MCF 10A (cell line): ENCODE data around the gene NELFA. TPM values are rescaled to one million over a fixed set of nuclear protein-coding genes. Genes with fewer than 3 reads are reported as not detected.

Source experiments
- BruUV-seq: library from RNA; stranded (reverse); fragments of 400-500 nt; replicated peaks from 2 replicates; lab custom pipeline; 2021; lab: Mats Ljungman, UMichigan
- CTCF ChIA-PET: fragments of 300-600 bp; sonication (Branson Sonifier 250); formaldehyde crosslinking; extraction: SDS; loops from one replicate; lab custom pipeline; 2021; ENCODE audit warnings: antibody characterized with exemption, inconsistent platforms; lab: Yijun Ruan, JAX
- POLR2A ChIA-PET: fragments of 300-600, 350-650 bp; sonication (Branson Sonifier 250); formaldehyde crosslinking; extraction: SDS; loops from one replicate; lab custom pipeline; 2020; ENCODE audit warnings: antibody characterized with exemption, inconsistent platforms; lab: Yijun Ruan, JAX
- DNase-seq: peaks from one replicate; pipeline ENCODE4 v3.0.0-alpha.2; 2018; ENCODE audit not compliant: unreplicated experiment
- H3K27ac Mint-ChIP-seq: one replicate; pipeline ENCODE4 v1.8.0; 2022; ENCODE audit warnings: mild to moderate bottlenecking, low read depth, mixed read lengths; ENCODE audit not compliant: unreplicated experiment
- H3K27me3 Mint-ChIP-seq: one replicate; pipeline ENCODE4 v1.8.0; 2022; ENCODE audit warnings: mixed read lengths; ENCODE audit not compliant: insufficient read depth, unreplicated experiment
- H3K36me3 Mint-ChIP-seq: one replicate; pipeline ENCODE4 v1.8.0; 2022; ENCODE audit warnings: mild to moderate bottlenecking, moderate library complexity, mixed read lengths; ENCODE audit not compliant: insufficient read depth, unreplicated experiment
- H3K4me1 Mint-ChIP-seq: one replicate; pipeline ENCODE4 v1.8.0; 2022; ENCODE audit warnings: mixed read lengths; ENCODE audit not compliant: insufficient read depth, unreplicated experiment
- H3K4me3 Mint-ChIP-seq: one replicate; pipeline ENCODE4 v1.8.0; 2022; ENCODE audit warnings: mild to moderate bottlenecking, moderate library complexity, mixed read lengths; ENCODE audit not compliant: unreplicated experiment
- H3K9me3 Mint-ChIP-seq: one replicate; pipeline ENCODE4 v1.8.0; 2022; ENCODE audit warnings: mixed read lengths; ENCODE audit not compliant: unreplicated experiment
- intact Hi-C: fragments of 100-400 bp; cut with micrococcal nuclease; formaldehyde crosslinking; loops from 2 replicates; pipeline ENCODE4 v1.14.1; 2022
- total RNA-seq: library from RNA; stranded (reverse); gene quantifications from 2 replicates; pipeline ENCODE4 v1.2.3, GENCODE V29; 2022
- TF ChIP-seq, protein P1 (sequence below): fragments of 200-600 bp; IDR thresholded peaks from one replicate; pipeline ENCODE4 v1.8.0; 2022; ENCODE audit warnings: antibody characterized with exemption, mild to moderate bottlenecking; ENCODE audit not compliant: unreplicated experiment

The NELFA gene
- total RNA-seq, 1 experiment from 2014 or later = 36.2 TPM

DNA sequence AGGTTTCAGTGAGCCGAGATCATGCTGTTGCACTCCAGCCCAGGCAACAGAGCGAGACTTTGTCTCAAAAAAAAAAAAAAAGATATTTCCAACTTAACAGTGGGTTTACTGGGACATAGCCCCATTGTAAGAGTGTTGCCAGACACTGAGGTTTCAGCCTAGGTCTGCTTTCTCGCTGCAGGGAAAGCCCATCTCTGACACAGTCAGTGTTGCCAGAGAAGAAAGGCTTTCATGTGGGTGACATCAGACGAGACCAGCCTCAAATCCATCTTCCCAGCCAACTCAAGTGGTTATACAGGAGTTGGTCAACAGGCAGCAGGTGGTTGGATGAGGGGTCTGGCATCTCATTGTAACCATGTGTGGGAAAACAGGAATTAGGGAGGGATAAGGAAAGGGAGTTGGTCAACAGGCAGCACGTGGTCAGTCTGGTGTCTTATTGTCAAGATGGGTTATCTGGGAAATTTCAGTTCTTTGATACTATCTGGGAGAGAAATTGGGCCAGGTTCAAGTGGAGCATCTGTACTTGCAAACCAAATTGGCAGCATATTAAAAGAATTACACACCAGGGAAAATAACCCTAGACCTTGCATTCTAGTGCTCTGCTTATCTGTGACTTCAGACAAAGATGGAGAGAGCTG, 41.1 kb downstream of the NELFA start:
- Mint-ChIP-seq H3K27ac (no peak overlapping the region), H3K27me3 (no peaks in the 10 kb centered on the region), H3K4me1 (no peaks in the 10 kb centered on the region), H3K4me3 (no peak overlapping the region), H3K36me3 (peaks cover 59% of the 10 kb centered on the region), H3K9me3 (no peaks in the 10 kb centered on the region)
- no TSS peak for BruUV-seq
- POLR2A ChIA-PET = interaction anchor here (1.0 kb wide), 1 partner anchor 27 kb away, joined by 4 read pairs; no protein-coding TSS in a partner anchor
- intact Hi-C loops = no loop called here
- DNase-seq = no peak
- TF ChIP-seq, protein P1, sequence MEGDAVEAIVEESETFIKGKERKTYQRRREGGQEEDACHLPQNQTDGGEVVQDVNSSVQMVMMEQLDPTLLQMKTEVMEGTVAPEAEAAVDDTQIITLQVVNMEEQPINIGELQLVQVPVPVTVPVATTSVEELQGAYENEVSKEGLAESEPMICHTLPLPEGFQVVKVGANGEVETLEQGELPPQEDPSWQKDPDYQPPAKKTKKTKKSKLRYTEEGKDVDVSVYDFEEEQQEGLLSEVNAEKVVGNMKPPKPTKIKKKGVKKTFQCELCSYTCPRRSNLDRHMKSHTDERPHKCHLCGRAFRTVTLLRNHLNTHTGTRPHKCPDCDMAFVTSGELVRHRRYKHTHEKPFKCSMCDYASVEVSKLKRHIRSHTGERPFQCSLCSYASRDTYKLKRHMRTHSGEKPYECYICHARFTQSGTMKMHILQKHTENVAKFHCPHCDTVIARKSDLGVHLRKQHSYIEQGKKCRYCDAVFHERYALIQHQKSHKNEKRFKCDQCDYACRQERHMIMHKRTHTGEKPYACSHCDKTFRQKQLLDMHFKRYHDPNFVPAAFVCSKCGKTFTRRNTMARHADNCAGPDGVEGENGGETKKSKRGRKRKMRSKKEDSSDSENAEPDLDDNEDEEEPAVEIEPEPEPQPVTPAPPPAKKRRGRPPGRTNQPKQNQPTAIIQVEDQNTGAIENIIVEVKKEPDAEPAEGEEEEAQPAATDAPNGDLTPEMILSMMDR = no peak
- CTCF ChIA-PET = no interaction called here

DNA sequence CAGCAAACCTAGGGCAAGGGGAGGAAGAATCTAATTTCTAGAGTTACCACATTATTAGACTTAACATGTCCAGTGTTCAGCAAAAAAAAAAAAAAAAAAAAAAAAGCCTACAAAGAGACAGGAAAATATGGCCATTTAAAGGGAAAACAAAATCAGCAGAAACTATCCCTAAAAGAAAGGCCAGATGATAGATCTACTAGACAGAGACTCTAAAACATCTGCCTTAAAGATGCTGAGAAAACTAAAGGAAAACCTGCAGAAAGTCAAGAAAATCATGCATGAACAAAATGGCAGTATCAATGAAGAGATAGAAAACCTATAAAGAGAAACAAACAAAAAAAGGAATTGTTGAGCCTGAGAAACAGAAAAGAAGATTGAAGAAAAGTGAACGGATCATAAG, 43.8 kb downstream of the NELFA start:
- TF ChIP-seq, protein P1 = no peak
- peaks cover 68% of the 10 kb centered on the region for H3K36me3 Mint-ChIP-seq
- ChIA-PET POLR2A (interaction anchor here (1.4 kb wide), 1 partner anchor 24 kb away, joined by 3 read pairs; no protein-coding TSS in a partner anchor), CTCF (no interaction called here)
- DNase-seq = no peak
- no peaks in the 10 kb centered on the region for H3K4me1 Mint-ChIP-seq
- H3K27ac Mint-ChIP-seq = no peak overlapping the region
- no TSS peak for BruUV-seq
- intact Hi-C loops = no loop called here
- H3K9me3 Mint-ChIP-seq = no peaks in the 10 kb centered on the region
- H3K4me3 Mint-ChIP-seq = no peak overlapping the region
- H3K27me3 Mint-ChIP-seq = no peaks in the 10 kb centered on the region

DNA sequence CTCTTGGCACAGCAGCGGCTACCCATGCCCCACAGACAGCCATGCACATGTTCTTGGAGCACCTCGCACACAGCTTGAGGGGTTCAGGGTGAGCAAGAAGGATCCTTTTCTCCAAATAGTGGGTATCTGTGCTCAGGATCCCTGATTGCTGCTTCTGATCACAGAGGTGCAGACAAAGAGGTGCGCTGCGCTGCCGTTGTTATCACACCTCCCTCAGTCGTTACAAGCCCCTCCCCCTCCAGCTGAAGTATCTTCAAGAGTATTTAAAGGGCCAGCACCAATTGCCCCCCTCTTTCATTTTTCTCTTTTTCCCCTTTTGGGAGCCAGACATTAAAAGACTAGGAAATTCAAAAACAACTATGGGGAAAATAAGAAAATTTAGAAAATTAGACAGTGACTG, 44.3 kb downstream of the NELFA start:
- TF ChIP-seq, protein P1 = no peak
- intact Hi-C loops = no loop called here
- H3K9me3 Mint-ChIP-seq = no peaks in the 10 kb centered on the region
- DNase-seq = no peak
- BruUV-seq = no TSS peak
- H3K27ac Mint-ChIP-seq = no peak overlapping the region
- peaks cover 68% of the 10 kb centered on the region for H3K36me3 Mint-ChIP-seq
- CTCF ChIA-PET = no interaction called here
- H3K4me3 Mint-ChIP-seq = no peak overlapping the region
- H3K27me3 Mint-ChIP-seq = no peaks in the 10 kb centered on the region
- POLR2A ChIA-PET = interaction anchor here (0.9 kb wide), 1 partner anchor 42 kb away, joined by 3 read pairs; no protein-coding TSS in a partner anchor
- H3K4me1 Mint-ChIP-seq = no peaks in the 10 kb centered on the region

DNA sequence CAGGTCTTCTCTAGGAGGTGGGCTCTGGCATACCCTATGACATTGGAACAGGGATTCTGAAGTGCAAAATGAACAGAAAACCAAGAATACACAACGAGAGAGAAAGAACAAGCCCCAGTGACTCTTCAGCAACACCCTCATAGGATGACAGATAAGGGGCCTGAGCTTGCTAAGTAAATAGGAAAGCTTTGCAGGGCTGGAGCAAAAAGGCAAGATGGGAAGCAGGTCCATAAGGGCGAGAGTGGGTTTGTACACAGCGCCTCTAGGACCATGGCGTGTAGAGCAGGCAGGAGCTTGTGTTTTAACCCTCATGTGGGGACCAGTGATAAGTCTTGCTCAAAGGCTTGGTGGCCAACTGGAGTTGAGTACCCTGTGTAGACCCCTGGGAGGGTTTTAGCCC, 45.8 kb downstream of the NELFA start:
- CTCF ChIA-PET = no interaction called here
- POLR2A ChIA-PET = no interaction called here
- H3K4me3 Mint-ChIP-seq = no peak overlapping the region
- no peaks in the 10 kb centered on the region for H3K27me3 Mint-ChIP-seq
- no peaks in the 10 kb centered on the region for H3K4me1 Mint-ChIP-seq
- BruUV-seq = no TSS peak
- peaks cover 75% of the 10 kb centered on the region for H3K36me3 Mint-ChIP-seq
- intact Hi-C loops = no loop called here
- no peak for DNase-seq
- H3K9me3 Mint-ChIP-seq = no peaks in the 10 kb centered on the region
- TF ChIP-seq, protein P1 = no peak
- H3K27ac Mint-ChIP-seq = no peak overlapping the region
